Uterus (tissue), 2 donors: ENCODE data around the gene ARHGAP8.

Experiments
- POLR2A ChIP-seq, 2 donors: fragments of 450-650 bp; IDR thresholded peaks; one replicate each; pipeline ENCODE4 v1.6.1; 2016; ENCODE audit warnings: antibody characterized with exemption in 2 of 2, mild to moderate bottlenecking in 1 of 2, moderate library complexity in 1 of 2
- TF ChIP-seq, protein P1 (sequence below), 4 experiments: fragments of 200-600 bp in 2 of 4; fragments of 450-650 bp in 2 of 4; sonication (generic) in 2 of 4; IDR thresholded peaks; one replicate each; pipeline ENCODE4 v1.5.1; 2016 to 2019; ENCODE audit warnings: antibody characterized with exemption in 4 of 4, mild to moderate bottlenecking in 2 of 4, moderate library complexity in 1 of 4

DNA sequence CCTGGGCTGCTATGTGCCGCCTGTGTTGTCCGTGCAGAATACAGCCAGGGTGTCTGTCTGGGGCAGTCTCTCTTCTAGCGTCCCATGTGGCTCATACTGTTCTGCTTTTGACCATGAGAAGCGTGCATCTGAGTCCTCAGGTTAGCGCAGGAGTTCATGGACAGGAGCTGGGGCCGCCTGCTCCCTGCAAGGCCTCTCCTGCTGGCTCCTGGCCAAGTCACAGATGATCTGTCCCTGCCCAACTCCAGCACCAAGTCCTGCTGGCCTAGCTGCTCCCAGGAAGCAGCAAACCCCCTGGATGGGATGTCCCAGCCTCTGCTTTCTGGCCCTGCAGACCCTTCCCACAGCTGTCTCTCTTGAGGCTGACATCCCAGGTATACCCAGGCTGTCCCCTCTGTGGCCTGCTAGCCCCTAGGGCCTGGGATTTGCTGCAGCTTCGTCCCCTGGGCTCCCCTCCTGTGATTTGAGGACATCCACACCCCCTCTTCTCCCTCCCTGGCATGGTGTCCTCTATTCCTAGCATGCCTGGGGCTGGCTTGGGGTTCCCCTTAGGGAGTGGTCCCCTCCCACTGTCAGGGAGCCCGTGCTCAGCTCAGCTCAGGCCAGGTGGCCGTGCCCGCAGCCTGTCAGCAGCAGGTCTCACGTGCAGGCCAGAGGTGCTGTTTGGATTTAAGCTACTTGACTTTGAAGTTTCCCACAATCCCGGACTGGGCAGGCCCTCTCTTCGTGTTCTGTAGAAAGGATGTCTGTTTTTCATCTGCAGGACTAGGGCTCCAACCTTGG is 32.6 kb upstream of the ARHGAP8 start:
- TF ChIP-seq, protein P1, sequence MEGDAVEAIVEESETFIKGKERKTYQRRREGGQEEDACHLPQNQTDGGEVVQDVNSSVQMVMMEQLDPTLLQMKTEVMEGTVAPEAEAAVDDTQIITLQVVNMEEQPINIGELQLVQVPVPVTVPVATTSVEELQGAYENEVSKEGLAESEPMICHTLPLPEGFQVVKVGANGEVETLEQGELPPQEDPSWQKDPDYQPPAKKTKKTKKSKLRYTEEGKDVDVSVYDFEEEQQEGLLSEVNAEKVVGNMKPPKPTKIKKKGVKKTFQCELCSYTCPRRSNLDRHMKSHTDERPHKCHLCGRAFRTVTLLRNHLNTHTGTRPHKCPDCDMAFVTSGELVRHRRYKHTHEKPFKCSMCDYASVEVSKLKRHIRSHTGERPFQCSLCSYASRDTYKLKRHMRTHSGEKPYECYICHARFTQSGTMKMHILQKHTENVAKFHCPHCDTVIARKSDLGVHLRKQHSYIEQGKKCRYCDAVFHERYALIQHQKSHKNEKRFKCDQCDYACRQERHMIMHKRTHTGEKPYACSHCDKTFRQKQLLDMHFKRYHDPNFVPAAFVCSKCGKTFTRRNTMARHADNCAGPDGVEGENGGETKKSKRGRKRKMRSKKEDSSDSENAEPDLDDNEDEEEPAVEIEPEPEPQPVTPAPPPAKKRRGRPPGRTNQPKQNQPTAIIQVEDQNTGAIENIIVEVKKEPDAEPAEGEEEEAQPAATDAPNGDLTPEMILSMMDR (IDR thresholded peaks at IDR 0.05), result no peak
- TF ChIP-seq POLR2A (IDR thresholded peaks at IDR 0.05), result no peak
